ENCODE measurements around the gene GGA1.
"Not testable (repeated sequence)": the region's sequence is repeated elsewhere in the genome, so short reads cannot be mapped to it uniquely, and the experiment has no call there.

GGA1 gene

DNA sequence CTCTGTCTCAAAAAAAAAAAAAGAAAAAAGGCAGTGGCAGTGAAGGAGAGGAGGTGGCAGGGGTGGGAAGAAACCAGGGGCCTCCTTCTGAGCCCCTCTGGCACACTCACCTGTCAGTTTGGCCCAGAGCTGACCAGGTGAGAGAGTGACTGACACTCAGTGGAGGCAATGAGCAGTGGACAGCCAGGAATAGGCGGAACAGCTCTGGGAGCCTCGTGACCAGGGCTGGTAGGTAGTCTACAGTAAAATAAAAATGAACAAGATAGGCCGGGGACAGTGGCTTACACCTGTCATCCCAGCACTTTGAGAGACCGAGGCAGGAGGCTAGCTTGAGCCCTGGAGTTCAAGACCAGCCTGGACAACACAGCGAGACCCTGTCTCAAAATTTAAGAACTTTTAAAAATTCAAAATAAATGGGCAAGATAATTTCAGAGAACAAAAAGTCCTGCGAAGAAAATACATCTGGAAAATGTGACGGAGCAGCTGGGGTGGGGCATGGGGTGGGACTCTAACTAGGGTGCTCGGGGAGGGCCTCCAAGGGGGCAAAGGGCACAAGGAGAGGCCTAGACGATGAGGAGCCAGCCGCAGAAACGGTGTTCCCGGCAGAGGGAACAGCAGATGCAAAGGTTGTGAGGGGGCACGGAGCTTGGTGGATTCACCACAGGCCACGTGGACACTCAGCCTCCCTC, 46.1 kb downstream of the GGA1 start:
- ChIA-PET CTCF (interaction anchor here (1.2 to 21.9 kb wide), 3 partner anchors 12 to 48 kb away, joined by 3 to 315 read pairs (median 179); partner anchors contain the start of genes LGALS1 and NOL12), POLR2A (no interaction called here)
- TF ChIP-seq CTCF (IDR thresholded peaks at IDR 0.05; ENCODE audit: control extremely low read depth, extremely low read depth, low read depth, missing control alignments) = no peak
- no peak for DNase-seq (ENCODE audit: extremely low spot score)

GRCh38 chr22:37655252-37655563, 46.6 kb downstream of the GGA1 start:
- CTCF ChIA-PET = interaction anchor here (1.2 to 21.9 kb wide), 3 partner anchors 12 to 48 kb away, joined by 3 to 315 read pairs (median 179); partner anchors contain the start of genes LGALS1 and NOL12
- no peak for DNase-seq (ENCODE audit: extremely low spot score)
- TF ChIP-seq CTCF (IDR thresholded peaks at IDR 0.05; ENCODE audit: control extremely low read depth, extremely low read depth, low read depth, missing control alignments) = no peak
- POLR2A ChIA-PET = no interaction called here

DNA sequence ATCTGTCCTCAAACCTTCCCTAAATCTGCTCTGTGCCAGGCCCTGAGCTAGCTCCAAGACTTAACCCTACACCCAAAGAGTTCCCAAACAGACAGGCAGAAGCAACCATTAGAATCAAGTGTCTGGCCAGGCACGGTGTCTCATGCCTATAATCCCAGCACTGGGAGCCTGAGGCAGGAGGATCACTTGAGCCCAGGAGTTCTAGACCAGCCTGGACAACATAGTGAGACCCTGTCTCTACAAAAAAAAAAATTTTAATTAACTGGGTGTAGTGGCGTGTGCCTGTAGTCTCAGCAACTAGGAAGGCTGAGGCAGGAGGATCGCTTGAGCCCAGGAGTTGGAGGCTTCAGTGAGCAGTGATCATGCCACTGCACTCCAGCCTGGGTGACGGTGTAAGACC, 47.9 kb downstream of the GGA1 start:
- ChIA-PET CTCF (interaction anchor here (0.8 to 21.9 kb wide), 4 partner anchors 14 to 24 kb away, joined by 3 to 315 read pairs (median 92); partner anchors contain the start of genes LGALS1 and NOL12), POLR2A (interaction anchor here (5.5 kb wide), 1 partner anchor 20 kb away, joined by 39 read pairs; the partner anchor contains the start of gene LGALS1)
- DNase-seq (ENCODE audit: extremely low spot score) = not testable (repeated sequence)

GRCh38 chr22:37657590-37658132, 49.0 kb downstream of the GGA1 start:
- no peak for TF ChIP-seq CTCF (IDR thresholded peaks at IDR 0.05; ENCODE audit: control extremely low read depth, extremely low read depth, low read depth, missing control alignments)
- POLR2A ChIA-PET = interaction anchor here (0.6 to 5.5 kb wide), 11 partner anchors 10 to 797 kb away, joined by 3 to 39 read pairs (median 5); partner anchors contain the start of genes GCAT, GGA1, LGALS1 and NCF4
- CTCF ChIA-PET = interaction anchor here (0.8 to 21.9 kb wide), 14 partner anchors 10 to 308 kb away, joined by 3 to 315 read pairs (median 4); partner anchors contain the start of genes GCAT, LGALS1 and NOL12
- no peak for DNase-seq (ENCODE audit: extremely low spot score)

- TF ChIP-seq CTCF (IDR thresholded peaks at IDR 0.05; ENCODE audit: control extremely low read depth, extremely low read depth, low read depth, missing control alignments) = no peak
- peak; percentile 97 for DNase-seq (ENCODE audit: extremely low spot score)
- ChIA-PET CTCF (interaction anchor here (0.8 to 21.9 kb wide), 14 partner anchors 10 to 307 kb away, joined by 3 to 315 read pairs (median 4); partner anchors contain the start of genes GCAT, GGA1, LGALS1 and NOL12), POLR2A (interaction anchor here (0.6 to 5.5 kb wide), 11 partner anchors 9 to 191 kb away, joined by 3 to 39 read pairs (median 5); partner anchors contain the start of genes EIF3L, GCAT, GGA1 and LGALS1)
Measured at GRCh38 chr22:37658133-37659065, 49.8 kb downstream of the GGA1 start, which contains the start of gene PDXP. TSS of gene PDXP (plus strand) at chr22:37658723. CDS start at chr22:37658783, 60 bp downstream.

- TF ChIP-seq CTCF (IDR thresholded peaks at IDR 0.05; ENCODE audit: control extremely low read depth, extremely low read depth, low read depth, missing control alignments) = no peak
- DNase-seq (ENCODE audit: extremely low spot score) = no peak
- ChIA-PET POLR2A (interaction anchor here (0.9 to 5.5 kb wide), 3 partner anchors 17 to 190 kb away, joined by 3 to 39 read pairs (median 4); partner anchors contain the start of genes EIF3L and LGALS1), CTCF (interaction anchor here (1.2 to 21.9 kb wide), 9 partner anchors 12 to 305 kb away, joined by 3 to 315 read pairs (median 14); partner anchors contain the start of genes GGA1, LGALS1 and NOL12)
Measured at GRCh38 chr22:37659066-37659896, 50.6 kb downstream of the GGA1 start.
